Measurements from ENCODE around the gene SEC23B. TPM values are rescaled to one million over a fixed set of nuclear protein-coding genes. Genes with fewer than 3 reads are reported as not detected.

Gene SEC23B
- total RNA-seq, 2 donors from 2014 or later: 129 to 158 TPM

DNA sequence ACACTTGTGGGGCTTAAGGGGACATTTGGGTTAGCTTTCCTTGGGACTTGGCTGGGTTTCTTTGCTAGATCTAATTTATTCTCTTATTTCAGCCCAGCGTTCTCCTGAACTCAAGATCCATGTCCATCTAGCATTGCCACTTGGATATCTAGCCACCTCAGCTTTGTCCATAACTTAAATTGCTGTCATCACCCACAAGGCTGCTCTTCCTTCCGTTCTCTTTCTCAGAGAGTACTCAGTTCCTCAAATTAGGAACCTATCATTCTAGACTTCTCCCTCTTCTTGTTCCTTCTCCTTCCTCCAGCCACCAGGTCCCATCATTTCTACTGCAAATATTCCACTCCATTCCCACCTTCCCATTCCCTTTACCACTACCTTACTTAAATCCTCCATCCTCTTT, 63.8 kb downstream of the SEC23B start:
- no peaks in the 10 kb centered on the region for H3K27me3 Mint-ChIP-seq (ENCODE audit: low read depth)
- peaks cover 23% of the 10 kb centered on the region for H3K4me1 Mint-ChIP-seq (ENCODE audit: low read depth)
- ATAC-seq (replicated peaks in 1 of 2) (no peak), DNase-seq (no peak)
- peaks cover 3% of the 10 kb centered on the region in 2 donors for H3K9me3 Mint-ChIP-seq
- H3K27ac Mint-ChIP-seq: peak overlapping the region; percentile 40
- H3K4me3 Mint-ChIP-seq: no peak overlapping the region
- peaks cover 5 to 7% of the 10 kb centered on the region in 2 donors for H3K36me3 Mint-ChIP-seq (ENCODE audit: insufficient read depth in 2 of 2)

DNA sequence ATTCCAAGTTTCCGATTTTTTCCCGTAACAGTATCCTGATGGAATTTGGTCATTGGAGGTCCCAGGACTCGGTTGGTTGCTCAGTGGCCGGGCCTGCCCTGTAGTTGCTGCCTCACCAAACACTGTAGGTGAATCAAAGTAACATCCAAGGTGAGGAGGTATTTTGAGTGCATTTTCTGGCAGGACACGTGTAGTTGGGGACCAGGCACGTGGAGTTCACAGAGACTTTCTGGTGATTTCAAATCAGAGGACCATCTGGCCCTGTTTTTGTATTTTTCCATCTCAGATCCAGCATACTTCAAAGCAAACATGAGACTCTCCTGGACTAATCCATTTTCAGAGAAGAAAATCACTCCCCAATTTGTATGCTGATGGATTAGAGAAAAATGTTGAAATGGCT, 70.2 kb downstream of the SEC23B start:
- Mint-ChIP-seq H3K36me3 (ENCODE audit: insufficient read depth in 2 of 2) (no peaks in the 10 kb centered on the region), H3K4me1 (ENCODE audit: low read depth) (no peaks in the 10 kb centered on the region), H3K4me3 (no peak overlapping the region), H3K27ac (no peak overlapping the region), H3K27me3 (ENCODE audit: low read depth) (no peaks in the 10 kb centered on the region), H3K9me3 (no peaks in the 10 kb centered on the region)
- no peak for ATAC-seq (replicated peaks in 1 of 2)
- DNase-seq: no peak

- Mint-ChIP-seq H3K27me3 (ENCODE audit: low read depth) (peaks cover under 1% of the 10 kb centered on the region), H3K27ac (peak overlapping the region; percentile 70), H3K9me3 (no peaks in the 10 kb centered on the region), H3K4me1 (ENCODE audit: low read depth) (no peaks in the 10 kb centered on the region), H3K36me3 (ENCODE audit: insufficient read depth in 2 of 2) (no peaks in the 10 kb centered on the region), H3K4me3 (peak overlapping the region in 1 of 2 donors; percentile 77)
- DNase-seq (no peak), ATAC-seq (replicated peaks in 1 of 2) (peak in 1 of 2 donors; percentile 45)
These were observed 70.8 kb downstream of the SEC23B start for GRCh38 chr20:18578581-18578980.

GRCh38 chr20:18580012-18580411, 72.3 kb downstream of the SEC23B start:
- no peak for DNase-seq
- Mint-ChIP-seq H3K36me3 (ENCODE audit: insufficient read depth in 2 of 2) (no peaks in the 10 kb centered on the region), H3K27ac (no peak overlapping the region), H3K4me1 (ENCODE audit: low read depth) (no peaks in the 10 kb centered on the region), H3K27me3 (ENCODE audit: low read depth) (peaks cover 9% of the 10 kb centered on the region), H3K9me3 (no peaks in the 10 kb centered on the region), H3K4me3 (no peak overlapping the region)
- no peak for ATAC-seq (replicated peaks in 1 of 2)

DNA sequence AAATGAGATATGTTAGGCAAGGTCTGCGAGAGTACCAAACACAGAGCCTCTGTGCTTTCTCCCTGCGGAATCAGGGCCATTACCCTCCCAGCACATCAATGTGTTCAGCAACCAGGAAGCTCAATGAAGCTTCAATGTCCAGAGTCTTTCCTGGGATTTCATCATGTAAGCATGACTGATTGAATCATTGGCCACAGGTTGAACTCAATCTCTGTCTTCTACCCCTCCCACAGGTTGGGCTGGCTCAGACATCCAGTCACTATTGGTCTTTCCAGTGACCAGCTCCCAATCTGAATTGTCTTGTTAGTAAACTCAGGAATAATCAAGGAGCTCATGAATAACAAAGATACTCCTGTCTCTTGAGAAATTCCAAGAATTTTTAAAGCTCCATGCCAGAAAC, 77.4 kb downstream of the SEC23B start:
- peaks cover 2 to 4% of the 10 kb centered on the region in 2 donors for H3K36me3 Mint-ChIP-seq (ENCODE audit: insufficient read depth in 2 of 2)
- ATAC-seq (replicated peaks in 1 of 2): no peak
- no peak overlapping the region for H3K27ac Mint-ChIP-seq

GRCh38 chr20:18587665-18588573, 80.2 kb downstream of the SEC23B start, which contains the start of gene DTD1:
Gene DTD1, plus strand, starts transcription at chr20:18588054. Its CDS starts 19 bp downstream, at chr20:18588073.
- H3K4me1 Mint-ChIP-seq (ENCODE audit: low read depth): peaks cover 37% of the 10 kb centered on the region
- peaks cover 2 to 4% of the 10 kb centered on the region in 2 donors for H3K36me3 Mint-ChIP-seq (ENCODE audit: insufficient read depth in 2 of 2)
- H3K9me3 Mint-ChIP-seq: no peaks in the 10 kb centered on the region
- ATAC-seq (replicated peaks in 1 of 2) (peak; percentile 89 to 90), DNase-seq (peak; percentile 91 to 96)
- H3K27me3 Mint-ChIP-seq (ENCODE audit: low read depth): peaks cover 9% of the 10 kb centered on the region
- H3K27ac Mint-ChIP-seq: peak within 1 kb of the TSS; percentile 77
- peak within 1 kb of the TSS; percentile 97 to 98 for H3K4me3 Mint-ChIP-seq

More for the DNA sequence above, 77.4 kb downstream of the SEC23B start:
- Mint-ChIP-seq H3K4me3 (no peak overlapping the region), H3K9me3 (no peaks in the 10 kb centered on the region), H3K4me1 (ENCODE audit: low read depth) (peaks cover 28% of the 10 kb centered on the region), H3K27me3 (ENCODE audit: low read depth) (peaks cover 9% of the 10 kb centered on the region)
- DNase-seq: no peak

GRCh38 chr20:18588574-18588933, 80.8 kb downstream of the SEC23B start:
- H3K9me3 Mint-ChIP-seq: no peaks in the 10 kb centered on the region
- H3K27me3 Mint-ChIP-seq (ENCODE audit: low read depth): peaks cover 9% of the 10 kb centered on the region
- H3K36me3 Mint-ChIP-seq (ENCODE audit: insufficient read depth in 2 of 2): peaks cover 2 to 4% of the 10 kb centered on the region in 2 donors
- peak overlapping the region; percentile 77 for H3K27ac Mint-ChIP-seq
- peak in 1 of 2 donors; percentile 8 for ATAC-seq (replicated peaks in 1 of 2)
- peaks cover 37% of the 10 kb centered on the region for H3K4me1 Mint-ChIP-seq (ENCODE audit: low read depth)
- peak overlapping the region; percentile 92 to 97 for H3K4me3 Mint-ChIP-seq
- DNase-seq: peak in 1 of 2 donors; percentile 10

DNA sequence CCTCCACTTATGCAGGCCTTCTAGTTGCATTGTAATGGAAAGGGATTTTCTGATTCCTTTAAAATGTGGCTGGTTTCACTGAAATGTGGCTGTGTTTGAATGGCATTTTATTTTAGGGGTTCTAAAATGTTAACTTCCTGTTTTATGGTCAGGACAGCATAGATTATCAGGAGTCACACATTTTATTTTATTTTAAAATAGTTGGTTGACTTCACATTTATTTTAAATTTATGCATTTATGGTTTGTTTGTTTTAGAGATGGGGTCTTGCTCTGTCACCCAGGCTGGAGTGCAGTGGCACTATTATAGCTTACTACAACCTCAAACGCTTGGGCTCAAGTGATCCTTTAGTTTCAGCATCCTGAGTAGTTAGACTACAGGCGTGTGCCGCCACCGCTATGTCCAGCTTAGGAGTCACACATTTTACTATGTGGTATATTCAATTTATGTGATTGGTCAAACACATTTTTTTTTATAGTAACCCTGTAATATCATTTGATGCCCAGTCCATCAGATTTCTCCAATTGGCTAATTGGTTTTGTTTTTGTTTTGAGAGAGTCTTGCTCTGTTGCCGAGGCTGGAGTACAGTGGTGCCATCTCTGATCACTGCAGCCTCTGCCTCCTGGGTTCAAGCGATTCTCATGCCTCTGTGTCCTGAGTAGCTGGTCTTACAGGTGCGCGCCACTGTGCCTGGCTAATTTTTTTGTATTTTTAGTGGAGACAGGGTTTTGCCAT, 82.4 kb downstream of the SEC23B start:
- peak overlapping the region; percentile 83 for H3K27ac Mint-ChIP-seq

GRCh38 chr20:18596270-18596669, 88.5 kb downstream of the SEC23B start:
- H3K27ac Mint-ChIP-seq: no peak overlapping the region
- no peak overlapping the region for H3K4me3 Mint-ChIP-seq
- H3K4me1 Mint-ChIP-seq (ENCODE audit: low read depth): no peaks in the 10 kb centered on the region
- ATAC-seq (replicated peaks in 1 of 2) (no peak), DNase-seq (no peak)
- H3K27me3 Mint-ChIP-seq (ENCODE audit: low read depth): no peaks in the 10 kb centered on the region
- H3K36me3 Mint-ChIP-seq (ENCODE audit: insufficient read depth in 2 of 2): peaks cover 2 to 9% of the 10 kb centered on the region in 2 donors
- H3K9me3 Mint-ChIP-seq: no peaks in the 10 kb centered on the region

More for the DNA sequence above, 82.4 kb downstream of the SEC23B start:
- H3K9me3 Mint-ChIP-seq: no peaks in the 10 kb centered on the region
- H3K36me3 Mint-ChIP-seq (ENCODE audit: insufficient read depth in 2 of 2): peaks cover 2 to 4% of the 10 kb centered on the region in 2 donors
- H3K4me1 Mint-ChIP-seq (ENCODE audit: low read depth): peaks cover 37% of the 10 kb centered on the region
- no peaks in the 10 kb centered on the region for H3K27me3 Mint-ChIP-seq (ENCODE audit: low read depth)
- no peak for ATAC-seq (replicated peaks in 1 of 2)
- DNase-seq: no peak
- peak overlapping the region; percentile 55 to 97 for H3K4me3 Mint-ChIP-seq

DNA sequence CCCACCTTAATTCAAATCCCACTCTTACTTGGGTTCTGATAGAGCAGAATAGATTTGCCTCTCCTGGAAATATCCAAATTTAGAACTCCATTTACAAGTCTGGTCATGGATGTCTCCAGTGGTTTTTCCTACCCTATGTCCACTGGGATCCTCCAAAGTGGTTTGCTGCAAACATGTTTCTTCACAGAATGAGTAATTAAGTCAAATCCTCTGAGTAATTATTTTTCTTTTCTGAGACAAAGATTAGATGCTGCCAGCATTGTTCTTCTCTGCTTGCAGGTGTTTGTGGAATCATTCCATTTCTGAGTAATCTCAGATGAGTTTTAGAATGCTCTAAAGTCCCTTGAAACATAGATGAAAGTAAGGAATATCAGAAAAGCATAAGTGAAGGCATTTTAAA, 102.0 kb downstream of the SEC23B start:
- Mint-ChIP-seq H3K36me3 (ENCODE audit: insufficient read depth in 2 of 2) (peaks cover 0 to 5% of the 10 kb centered on the region in 2 donors), H3K9me3 (no peaks in the 10 kb centered on the region), H3K4me3 (no peak overlapping the region), H3K27ac (peak overlapping the region; percentile 35), H3K4me1 (ENCODE audit: low read depth) (peaks cover 9% of the 10 kb centered on the region), H3K27me3 (ENCODE audit: low read depth) (no peaks in the 10 kb centered on the region)
- DNase-seq (no peak), ATAC-seq (replicated peaks in 1 of 2) (no peak)

Other genes starting within 250 kb of the SEC23B start
- 10 to 100 TPM; 10.9 to 12.5 TPM for gene ZNF133, start 219.4 kb upstream of the SEC23B start, total RNA-seq
- gene DZANK1, start 40.9 kb upstream of the SEC23B start, total RNA-seq: 1 to 10 TPM; 3.0 to 3.1 TPM
- gene POLR3F, start 40.5 kb upstream of the SEC23B start, total RNA-seq: 10 to 100 TPM; 12.5 to 13.4 TPM
- 10 to 100 TPM; 27.2 to 30.6 TPM for gene RBBP9, start 10.7 kb upstream of the SEC23B start, total RNA-seq
- 10 to 100 TPM; 84.3 to 87.7 TPM for gene SMIM26, start 59.5 kb downstream of the SEC23B start, total RNA-seq
- gene DTD1, start 80.1 kb downstream of the SEC23B start, total RNA-seq: 10 to 100 TPM; 46.1 to 47.6 TPM